K562 (cell line): ENCODE measurements around the gene ESPL1. TPM values are rescaled to one million over a fixed set of nuclear protein-coding genes. Genes with fewer than 3 reads are reported as not detected.
A peak's percentile ranks its signal among the peaks of the same experiment; 100 is the strongest.
"Not testable (repeated sequence)": the region's sequence is repeated elsewhere in the genome, so short reads cannot be mapped to it uniquely, and the experiment has no call there.

ENCODE experiments used
- ATAC-seq: fragments of 200-7000 bp; cut with Tn5 transposase; 3 replicates; pipeline ENCODE4 v1.9.1; 2020; ENCODE audit warnings: moderate library complexity
- BruUV-seq: library from RNA; stranded (reverse); fragments of 400-500 nt; replicated peaks from 2 replicates; lab custom pipeline; 2021; lab: Mats Ljungman, UMichigan
- CTCF ChIA-PET: fragments of 300-600 bp; formaldehyde crosslinking; extraction: SDS; loops from one replicate; lab custom pipeline; 2021; ENCODE audit warnings: low intra/inter-chr PET ratio; lab: Yijun Ruan, JAX
- POLR2A ChIA-PET: fragments of 300-600, 350-650 bp; sonication (Branson Sonifier 250); formaldehyde crosslinking; extraction: SDS; loops from one replicate; lab custom pipeline; 2021; ENCODE audit warnings: antibody characterized with exemption, inconsistent platforms; lab: Yijun Ruan, JAX
- DNase-seq, 4 experiments: peaks; one replicate each; pipeline versions ENCODE4 v3.0.0 to v3.0.0-alpha.2; 2011 to 2018; ENCODE audit warnings: low spot score in 3 of 4, mixed read lengths in 3 of 4; ENCODE audit errors: extremely low read depth in 1 of 4
- FAIRE-seq: peaks from 2 replicates; lab custom pipeline; 2011; peaks lifted over from hg19 to GRCh38; lab: Jason Lieb, UNC
- H2AFZ ChIP-seq: 2 replicates; pipeline ENCODE4 v1.6.0; 2011; ENCODE audit warnings: low read depth, low read length, control low read depth, inconsistent platforms
- H3K27ac ChIP-seq: fragments of 200-600 bp; 3 replicates; pipeline ENCODE4 v1.8.0; 2011; ENCODE audit warnings: low read depth, mild to moderate bottlenecking, control low read depth, inconsistent platforms, low read length, moderate library complexity, mixed read lengths; ENCODE audit errors: extremely low read depth
- H3K27me3 ChIP-seq, 2 experiments: fragments of 300-600 bp in 1 of 2; 2 replicates in 1 of 2; 3 replicates in 1 of 2; pipeline versions ENCODE4 v1.6.0 to v1.8.0; 2011; ENCODE audit warnings: inconsistent platforms in 2 of 2, low read length in 2 of 2, mild to moderate bottlenecking in 1 of 2, mixed read lengths in 1 of 2, moderate library complexity in 1 of 2; ENCODE audit not compliant: control insufficient read depth in 2 of 2, insufficient read depth in 2 of 2
- H3K36me3 ChIP-seq: fragments of 300-600 bp; 3 replicates; pipeline ENCODE4 v1.8.0; 2011; ENCODE audit warnings: mild to moderate bottlenecking, low read length, inconsistent platforms; ENCODE audit not compliant: control insufficient read depth, insufficient read depth
- H3K4me1 ChIP-seq, 2 experiments: fragments of 200-600 bp in 1 of 2; replicated peaks in 1 of 2; 2 replicates in 1 of 2; 3 replicates in 1 of 2; pipeline versions ENCODE4 v1.5.1 to v1.8.0; 2011; ENCODE audit warnings: inconsistent platforms in 2 of 2, low read length in 2 of 2, mild to moderate bottlenecking in 1 of 2, mixed read lengths in 1 of 2, moderate library complexity in 1 of 2; ENCODE audit not compliant: control insufficient read depth in 2 of 2, insufficient read depth in 2 of 2
- H3K4me2 ChIP-seq: 2 replicates; pipeline ENCODE4 v1.6.1; 2011; ENCODE audit warnings: low read length, control low read depth, inconsistent platforms, mixed read lengths; ENCODE audit not compliant: insufficient read depth
- H3K4me3 ChIP-seq: fragments of 200-600 bp; sonication (generic), shearing (Covaris generic); 2 replicates; pipeline ENCODE4 v1.5.1; 2016; ENCODE audit warnings: control low read depth, inconsistent platforms
- H3K79me2 ChIP-seq: fragments of 200-600 bp; 3 replicates; pipeline ENCODE4 v1.8.0; 2011; ENCODE audit warnings: low read length, inconsistent platforms; ENCODE audit not compliant: control insufficient read depth, insufficient read depth
- H3K9ac ChIP-seq, 2 experiments: 2 replicates each; pipeline versions ENCODE4 v1.6.0 to v1.6.1; 2011; ENCODE audit warnings: low read depth in 2 of 2, low read length in 2 of 2, control low read depth in 1 of 2, inconsistent platforms in 1 of 2, mild to moderate bottlenecking in 1 of 2, mixed read lengths in 1 of 2; ENCODE audit not compliant: insufficient read depth in 1 of 2
- H3K9me1 ChIP-seq: one replicate; pipeline ENCODE4 v1.6.0; 2011; ENCODE audit warnings: inconsistent platforms, mild to moderate bottlenecking, low read length, moderate library complexity; ENCODE audit not compliant: control insufficient read depth, insufficient read depth
- H3K9me3 ChIP-seq: replicated peaks from 2 replicates; pipeline ENCODE4 v1.5.1; 2011; ENCODE audit warnings: low read depth, low read length, inconsistent platforms; ENCODE audit not compliant: control insufficient read depth, insufficient read depth
- H4K20me1 ChIP-seq: replicated peaks from 2 replicates; pipeline ENCODE4 v1.6.1; 2011; ENCODE audit warnings: low read length, inconsistent platforms, mixed read lengths; ENCODE audit not compliant: control insufficient read depth, insufficient read depth
- BCOR ChIP-seq: fragments of 450-650 bp; IDR thresholded peaks from 2 replicates; pipeline ENCODE4 v1.6.1; 2016
- FOXA1 ChIP-seq: fragments of 450-650 bp; IDR thresholded peaks from 2 replicates; pipeline ENCODE4 v1.6.1; 2016; ENCODE audit warnings: mild to moderate bottlenecking, borderline replicate concordance
- KDM1A ChIP-seq, 2 experiments: fragments of 450-650 bp; IDR thresholded peaks; 2 replicates each; pipeline ENCODE4 v1.6.1; 2016; ENCODE audit warnings: mild to moderate bottlenecking in 2 of 2
- POU5F1 ChIP-seq: fragments of 150-350 bp; IDR thresholded peaks from 2 replicates; pipeline ENCODE4 v1.6.1; 2014; ENCODE audit warnings: borderline replicate concordance, low read length, low read depth, mild to moderate bottlenecking; ENCODE audit not compliant: partially characterized antibody
- RBM25 ChIP-seq: fragments of 200-400 bp; formaldehyde crosslinking; IDR thresholded peaks from 2 replicates; pipeline ENCODE4 v1.6.1; 2018; ENCODE audit warnings: low read length, low read depth, moderate library complexity; ENCODE audit not compliant: severe bottlenecking
- ZNF121 ChIP-seq: sonication (generic); formaldehyde crosslinking; conservative IDR thresholded peaks from 2 replicates; pipeline ENCODE4 v1.8.0; 2022; ENCODE audit warnings: missing genetic modification reagents
- in situ Hi-C: fragments of 300-500 bp; cut with MboI; formaldehyde crosslinking; loops from 4 replicates; pipeline ENCODE4 v1.15.0; 2018; ENCODE audit warnings: inconsistent platforms, mixed read lengths
- intact Hi-C: fragments of 100-400 bp; cut with micrococcal nuclease; formaldehyde crosslinking; loops from 2 replicates; pipeline ENCODE4 v1.14.2; 2022
- polyA plus RNA-seq, 8 experiments: library from polyadenylated mRNA; depleted of rRNA in 4 of 8; stranded (reverse) in 5 of 8; unstranded in 3 of 8; fragments of >200 nt; fragmentation: Nextera tagmentation in 2 of 8; fragmentation: Illumina TruSeq in 1 of 8; extraction: Ambion mirVana in 2 of 8; extraction: Trizol in 1 of 8; gene quantifications; 2 replicates each; pipeline versions ENCODE4 v1.2.1 to v1.2.3, GENCODE V29; 2011 to 2014; ENCODE audit warnings: inconsistent platforms in 1 of 8, missing spikeins in 1 of 8
- total RNA-seq, 7 experiments: library from RNA; depleted of rRNA in 6 of 7; stranded (reverse); fragments of >200 nt in 6 of 7; fragmentation: Illumina TruSeq in 2 of 7; extraction: Trizol in 2 of 7; gene quantifications; 2 replicates each; pipeline versions ENCODE4 v1.2.1 to v1.2.3, GENCODE V29; 2011 to 2021; ENCODE audit warnings: low replicate concordance in 1 of 7

The ESPL1 gene
- total and polyA plus RNA-seq, 9 of the 15 experiments (the other 6 are each of a cell fraction or from before 2014, with no cell fraction given), result 1.2 to 55.0 (median 18.7) TPM

GRCh38 chr12:53330671-53331070, 62.6 kb downstream of the ESPL1 start (continued):
- no peak for TF ChIP-seq POU5F1
- no peak for TF ChIP-seq FOXA1
- TF ChIP-seq, all 486 proteins: peak for 0

- H3K79me2 ChIP-seq, H3K27me3 ChIP-seq, FAIRE-seq, CTCF ChIA-PET, intact Hi-C loops, ATAC-seq, H3K4me3 ChIP-seq, H3K36me3 ChIP-seq, H4K20me1 ChIP-seq, H3K9me3 ChIP-seq, H3K9me1 ChIP-seq, BruUV-seq, H2AFZ ChIP-seq, H3K27ac ChIP-seq, H3K4me2 ChIP-seq, in situ Hi-C loops, DNase-seq, H3K9ac ChIP-seq: not testable (repeated sequence)
- peaks cover 4 to 28% of the 10 kb centered on the region in 2 experiments; a peak in 4 of 5 replicates for H3K4me1 ChIP-seq
- peak; percentile 25 for TF ChIP-seq RBM25
- 0 out of 4 replicates have a peak, but pooled peaks of 1 of the 2 experiments have one; percentile 8 for TF ChIP-seq KDM1A (IDR thresholded peaks at IDR 0.05)
- TF ChIP-seq BCOR, result peak; percentile 41; the same call in 1 of the 2 replicates
- TF ChIP-seq ZNF121 (CRISPR knock-in tag), result peak; percentile 95
- POLR2A ChIA-PET, result interaction anchor here (0.7 kb wide), 1 partner anchor 12 kb away, joined by 3 read pairs; no protein-coding TSS in a partner anchor
Observed at GRCh38 chr12:53332339-53332738, 64.2 kb downstream of the ESPL1 start.
